GM06990 (cell line): ENCODE results near the gene CCDC177.

Experiments used
- DNase-seq: peaks from one replicate; pipeline ENCODE4 v3.0.0-alpha.2; 2011; ENCODE audit not compliant: insufficient read length; ENCODE audit errors: extremely low read depth
- H3K27me3 ChIP-seq: replicated peaks from 2 replicates; pipeline ENCODE4 v1.6.0; 2011; ENCODE audit warnings: low read length; ENCODE audit not compliant: control insufficient read depth, insufficient read depth
- H3K36me3 ChIP-seq: 2 replicates; pipeline ENCODE4 v1.5.1; 2011; ENCODE audit warnings: low read length; ENCODE audit not compliant: control insufficient read depth, insufficient read depth
- H3K4me3 ChIP-seq: replicated peaks from 2 replicates; pipeline ENCODE4 v1.5.1; 2011; ENCODE audit warnings: low read depth, mild to moderate bottlenecking, control low read depth, low read length
- TF ChIP-seq, protein P1 (sequence below): IDR thresholded peaks from 2 replicates; pipeline ENCODE4 v1.5.1; 2011; ENCODE audit warnings: low read length, control low read depth, mild to moderate bottlenecking, inconsistent platforms; ENCODE audit not compliant: insufficient read depth, poor library complexity, severe bottlenecking

Gene CCDC177

DNA sequence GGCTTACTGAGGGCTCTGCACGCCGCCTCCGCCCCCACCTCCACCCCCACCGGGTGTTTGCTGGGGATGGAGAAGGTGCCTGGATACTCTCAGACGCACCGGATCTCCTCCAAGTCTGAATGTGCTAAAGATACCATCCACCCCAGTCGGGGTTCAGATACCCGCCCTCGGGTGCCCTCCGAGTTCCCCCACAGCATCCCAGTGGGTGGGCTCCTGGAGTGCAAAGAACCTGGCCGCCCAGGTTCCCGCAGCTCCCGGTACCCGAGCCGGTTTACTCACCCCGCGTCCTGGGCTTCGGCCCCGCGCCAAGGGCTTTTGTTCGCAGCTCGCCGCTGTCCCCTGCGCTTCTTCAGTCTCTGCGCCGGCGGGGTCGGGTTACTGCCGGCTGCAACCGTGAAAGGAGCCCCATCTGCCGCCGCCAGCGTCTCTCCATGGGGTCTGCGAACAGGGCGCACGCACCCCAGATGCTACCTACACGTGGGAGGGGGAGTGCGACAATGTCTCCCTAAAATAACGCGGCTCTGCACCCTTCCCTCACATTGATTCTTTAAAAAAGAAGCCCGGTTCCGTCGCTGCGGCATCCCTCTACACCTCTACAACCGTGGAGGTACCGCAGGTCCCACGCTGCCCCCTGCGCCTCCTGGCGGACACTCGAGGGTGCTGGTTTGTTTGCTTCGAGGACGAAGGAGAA lies at the start of gene CCDC177:
Gene CCDC177, minus strand, starts transcription at position 609 of the 691 bp plus-strand sequence. CDS start 1,249 bp downstream, outside the sequence.
- peak; percentile 67 for DNase-seq
- Histone ChIP-seq H3K27me3 (peaks cover 2% of the 10 kb centered on the region), H3K4me3 (peak within 1 kb of the TSS; percentile 26), H3K36me3 (no peaks in the 10 kb centered on the region)
- TF ChIP-seq, protein P1, sequence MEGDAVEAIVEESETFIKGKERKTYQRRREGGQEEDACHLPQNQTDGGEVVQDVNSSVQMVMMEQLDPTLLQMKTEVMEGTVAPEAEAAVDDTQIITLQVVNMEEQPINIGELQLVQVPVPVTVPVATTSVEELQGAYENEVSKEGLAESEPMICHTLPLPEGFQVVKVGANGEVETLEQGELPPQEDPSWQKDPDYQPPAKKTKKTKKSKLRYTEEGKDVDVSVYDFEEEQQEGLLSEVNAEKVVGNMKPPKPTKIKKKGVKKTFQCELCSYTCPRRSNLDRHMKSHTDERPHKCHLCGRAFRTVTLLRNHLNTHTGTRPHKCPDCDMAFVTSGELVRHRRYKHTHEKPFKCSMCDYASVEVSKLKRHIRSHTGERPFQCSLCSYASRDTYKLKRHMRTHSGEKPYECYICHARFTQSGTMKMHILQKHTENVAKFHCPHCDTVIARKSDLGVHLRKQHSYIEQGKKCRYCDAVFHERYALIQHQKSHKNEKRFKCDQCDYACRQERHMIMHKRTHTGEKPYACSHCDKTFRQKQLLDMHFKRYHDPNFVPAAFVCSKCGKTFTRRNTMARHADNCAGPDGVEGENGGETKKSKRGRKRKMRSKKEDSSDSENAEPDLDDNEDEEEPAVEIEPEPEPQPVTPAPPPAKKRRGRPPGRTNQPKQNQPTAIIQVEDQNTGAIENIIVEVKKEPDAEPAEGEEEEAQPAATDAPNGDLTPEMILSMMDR, result peak; percentile 93

- Histone ChIP-seq H3K4me3 (no peak overlapping the region), H3K36me3 (peaks cover 2% of the 10 kb centered on the region), H3K27me3 (no peaks in the 10 kb centered on the region)
- no peak for DNase-seq
- TF ChIP-seq, protein P1, result no peak
These were observed 49.5 kb upstream of the CCDC177 start for GRCh38 chr14:69624136-69624535.

DNA sequence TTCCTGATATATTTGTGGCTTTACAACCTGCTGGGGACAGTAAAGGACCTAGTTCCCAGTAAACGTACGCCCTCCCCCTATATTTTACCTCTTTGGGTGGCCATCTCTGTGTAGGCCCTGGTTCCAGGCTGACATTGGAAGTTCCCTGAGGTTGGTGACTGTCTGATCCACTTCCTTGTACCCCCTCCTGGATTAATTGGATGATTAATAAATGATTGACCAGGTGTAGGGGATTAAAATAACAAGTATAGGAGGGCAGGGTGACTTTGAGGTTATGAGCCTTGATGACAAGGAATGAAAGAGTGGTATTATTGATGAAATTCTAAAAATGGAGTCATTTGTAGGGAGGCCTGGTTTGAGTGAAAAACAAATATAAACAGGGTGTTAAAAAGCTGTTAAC lies 46.3 kb upstream of the CCDC177 start:
- Histone ChIP-seq H3K27me3 (no peaks in the 10 kb centered on the region), H3K36me3 (peaks cover 3% of the 10 kb centered on the region), H3K4me3 (no peak overlapping the region)
- TF ChIP-seq, protein P1, result no peak
- DNase-seq, result no peak

GRCh38 chr14:69620211-69620611 lies 45.5 kb upstream of the CCDC177 start:
- Histone ChIP-seq H3K36me3 (peaks cover 2% of the 10 kb centered on the region; the same call in 1 of the 2 replicates), H3K27me3 (no peaks in the 10 kb centered on the region), H3K4me3 (no peak overlapping the region)
- TF ChIP-seq, protein P1, result no peak
- no peak for DNase-seq

DNA sequence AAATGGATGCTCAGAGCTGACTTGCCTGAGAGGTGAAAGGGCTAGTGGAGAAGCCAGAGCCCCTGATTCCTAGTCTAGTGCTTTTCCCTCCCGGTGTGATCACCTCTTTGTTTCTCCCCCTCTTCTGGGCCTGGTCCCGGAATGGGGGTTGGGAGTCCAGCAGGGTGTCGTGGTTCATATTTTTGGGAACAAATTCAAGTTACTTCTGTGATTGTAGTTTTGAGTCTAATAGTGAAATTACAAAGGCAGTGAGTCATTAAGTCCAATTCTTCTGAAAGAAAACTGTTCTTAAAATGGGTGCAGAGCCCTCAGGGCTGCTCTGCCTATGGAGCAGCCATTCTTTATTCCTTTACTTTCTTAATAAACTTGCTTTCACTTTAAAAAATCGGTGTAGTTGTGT lies 44.3 kb upstream of the CCDC177 start:
- Histone ChIP-seq H3K36me3 (peaks cover 2% of the 10 kb centered on the region; the same call in 1 of the 2 replicates), H3K4me3 (no peak overlapping the region)

More for the DNA sequence above, 44.3 kb upstream of the CCDC177 start:
- no peaks in the 10 kb centered on the region for H3K27me3 ChIP-seq
- TF ChIP-seq, protein P1, result no peak
- no peak for DNase-seq
